Activated naive CD4-positive, alpha-beta T cell treated with anti-CD3 and anti-CD28 coated beads, Interleukin-2, amount 50 U/mL, for 72 hours (primary cell): ENCODE measurements around the gene COL11A2. TPM values are rescaled to one million over a fixed set of nuclear protein-coding genes. Genes with fewer than 3 reads are reported as not detected.
A peak's percentile ranks its signal among the peaks of the same experiment; 100 is the strongest.
"Not testable (repeated sequence)": the region's sequence is repeated elsewhere in the genome, so short reads cannot be mapped to it uniquely, and the experiment has no call there.

Source experiments
- ATAC-seq, 2 donors: fragments of 150-1000 bp; cut with Tn5 transposase; 2 replicates each; pipeline ENCODE4 v1.10.0; 2021; ENCODE audit warnings: mild to moderate bottlenecking in 2 of 2, moderate library complexity in 2 of 2
- DNase-seq, 2 donors: peaks; one replicate each; pipeline ENCODE4 v3.0.0; 2021 to 2022; ENCODE audit warnings: low spot score in 2 of 2
- H3K27ac Mint-ChIP-seq, 2 donors: one replicate each; pipeline ENCODE4 v1.8.0; 2022; ENCODE audit warnings: mild to moderate bottlenecking in 2 of 2, mixed read lengths in 2 of 2
- H3K36me3 Mint-ChIP-seq, 2 donors: one replicate each; pipeline ENCODE4 v1.8.0; 2022; ENCODE audit warnings: mixed read lengths in 2 of 2
- H3K9me3 Mint-ChIP-seq, 2 donors: one replicate each; pipeline ENCODE4 v1.8.0; 2022; ENCODE audit warnings: mixed read lengths in 2 of 2
- total RNA-seq, 2 donors: library from RNA; stranded (reverse); gene quantifications; one replicate each; pipeline ENCODE4 v1.2.3, GENCODE V29; 2022

The COL11A2 gene
- total RNA-seq = 1 to 10 TPM; 1.8 to 4.6 TPM

- H3K27ac Mint-ChIP-seq = no peak within 1 kb of the TSS
- H3K9me3 Mint-ChIP-seq = no peaks in the 10 kb centered on the region
- DNase-seq (no peak), ATAC-seq (peak; percentile 25 to 30)
- peaks cover 7 to 13% of the 10 kb centered on the region in 2 donors for H3K36me3 Mint-ChIP-seq
These were observed at the start of gene COL11A2 for GRCh38 chr6:33192105-33192646. Gene COL11A2 (minus strand): TSS chr6:33192467. CDS start chr6:33192240, 227 bp downstream.

- DNase-seq (no peak), ATAC-seq (peak; percentile 94 to 97)
- Mint-ChIP-seq H3K9me3 (no peaks in the 10 kb centered on the region), H3K27ac (peak overlapping the region in 1 of 2 donors; percentile 56), H3K36me3 (no peaks in the 10 kb centered on the region)
These were observed 49.7 kb upstream of the COL11A2 start for GRCh38 chr6:33241968-33242367.

- no peak for ATAC-seq
- no peak for DNase-seq
- H3K9me3 Mint-ChIP-seq = no peaks in the 10 kb centered on the region
- no peaks in the 10 kb centered on the region for H3K36me3 Mint-ChIP-seq
- H3K27ac Mint-ChIP-seq = no peak overlapping the region
These were observed 45.5 kb upstream of the COL11A2 start for GRCh38 chr6:33237741-33238140.

- H3K36me3 Mint-ChIP-seq = no peaks in the 10 kb centered on the region
- DNase-seq (no peak), ATAC-seq (no peak)
- H3K27ac Mint-ChIP-seq = no peak overlapping the region
- H3K9me3 Mint-ChIP-seq = no peaks in the 10 kb centered on the region
These were observed 44.6 kb upstream of the COL11A2 start for GRCh38 chr6:33236852-33237251.

GRCh38 chr6:33236328-33236727, 44.1 kb upstream of the COL11A2 start:
- H3K36me3 Mint-ChIP-seq = no peaks in the 10 kb centered on the region
- no peak for DNase-seq
- no peak overlapping the region for H3K27ac Mint-ChIP-seq
- ATAC-seq = no peak
- H3K9me3 Mint-ChIP-seq = no peaks in the 10 kb centered on the region

- H3K36me3 Mint-ChIP-seq = no peaks in the 10 kb centered on the region
- ATAC-seq = no peak
- peak overlapping the region in 1 of 2 donors; percentile 6 for H3K27ac Mint-ChIP-seq
- no peaks in the 10 kb centered on the region for H3K9me3 Mint-ChIP-seq
- no peak for DNase-seq
These were observed 43.0 kb upstream of the COL11A2 start for GRCh38 chr6:33235221-33235634.

GRCh38 chr6:33226503-33227120, 34.3 kb upstream of the COL11A2 start:
- H3K9me3 Mint-ChIP-seq, ATAC-seq, H3K27ac Mint-ChIP-seq, DNase-seq, H3K36me3 Mint-ChIP-seq: not testable (repeated sequence)

- Mint-ChIP-seq H3K36me3 (no peaks in the 10 kb centered on the region), H3K27ac (no peak overlapping the region), H3K9me3 (no peaks in the 10 kb centered on the region)
- DNase-seq (no peak), ATAC-seq (peak in 1 of 2 donors; percentile 55)
These were observed 25.4 kb upstream of the COL11A2 start for GRCh38 chr6:33217681-33218080.

GRCh38 chr6:33217246-33217645, 25.0 kb upstream of the COL11A2 start:
- Mint-ChIP-seq H3K36me3 (no peaks in the 10 kb centered on the region), H3K27ac (no peak overlapping the region), H3K9me3 (no peaks in the 10 kb centered on the region)
- ATAC-seq = no peak
- no peak for DNase-seq

GRCh38 chr6:33216117-33216649, 23.9 kb upstream of the COL11A2 start:
- H3K27ac Mint-ChIP-seq = no peak overlapping the region
- no peaks in the 10 kb centered on the region for H3K36me3 Mint-ChIP-seq
- H3K9me3 Mint-ChIP-seq = no peaks in the 10 kb centered on the region
- ATAC-seq (peak; percentile 17 to 40), DNase-seq (peak in 1 of 2 donors; percentile 47)

GRCh38 chr6:33215271-33216116, 23.2 kb upstream of the COL11A2 start:
- Mint-ChIP-seq H3K27ac (no peak overlapping the region), H3K36me3 (no peaks in the 10 kb centered on the region), H3K9me3 (no peaks in the 10 kb centered on the region)
- DNase-seq = peak in 1 of 2 donors; percentile 53
- peak in 1 of 2 donors; percentile 21 for ATAC-seq

- ATAC-seq = no peak
- no peak for DNase-seq
- Mint-ChIP-seq H3K9me3 (no peaks in the 10 kb centered on the region), H3K36me3 (peaks cover 5 to 12% of the 10 kb centered on the region in 2 donors), H3K27ac (peak overlapping the region in 1 of 2 donors; percentile 30)
These were observed 21.7 kb upstream of the COL11A2 start for GRCh38 chr6:33213989-33214335.

- no peak for ATAC-seq
- Mint-ChIP-seq H3K36me3 (peaks cover 5 to 15% of the 10 kb centered on the region in 2 donors), H3K9me3 (no peaks in the 10 kb centered on the region), H3K27ac (peak overlapping the region in 1 of 2 donors; percentile 30)
- DNase-seq = no peak
These were observed 21.1 kb upstream of the COL11A2 start for GRCh38 chr6:33213166-33213988.

GRCh38 chr6:33212857-33213165, 20.5 kb upstream of the COL11A2 start:
- Mint-ChIP-seq H3K9me3 (no peaks in the 10 kb centered on the region), H3K36me3 (peaks cover 5 to 15% of the 10 kb centered on the region in 2 donors), H3K27ac (peak overlapping the region in 1 of 2 donors; percentile 30)
- DNase-seq (no peak), ATAC-seq (no peak)

- Mint-ChIP-seq H3K36me3 (peaks cover 5 to 15% of the 10 kb centered on the region in 2 donors), H3K27ac (no peak overlapping the region), H3K9me3 (no peaks in the 10 kb centered on the region)
- no peak for DNase-seq
- no peak for ATAC-seq
These were observed 19.6 kb upstream of the COL11A2 start for GRCh38 chr6:33211666-33212422.

- no peak for DNase-seq
- Mint-ChIP-seq H3K36me3 (peaks cover 5 to 15% of the 10 kb centered on the region in 2 donors), H3K9me3 (no peaks in the 10 kb centered on the region)
These were observed 18.9 kb upstream of the COL11A2 start for GRCh38 chr6:33211136-33211535.

More at GRCh38 chr6:33211136-33211535, 18.9 kb upstream of the COL11A2 start:
- no peak overlapping the region for H3K27ac Mint-ChIP-seq
- no peak for ATAC-seq
